Upper lobe of right lung (tissue), 1 donor: ENCODE results near the gene IL18BP. TPM values are rescaled to one million over a fixed set of nuclear protein-coding genes. Genes with fewer than 3 reads are reported as not detected.

Experiments used
- ATAC-seq: fragments of 200-7000 bp; cut with Tn5 transposase; one replicate; pipeline ENCODE4 v1.9.1; 2020; ENCODE audit warnings: mild to moderate bottlenecking, moderate library complexity
- DNase-seq: peaks from one replicate; pipeline ENCODE4 v3.0.0-alpha.2; 2020
- H3K27ac ChIP-seq: fragments of 200-600 bp; one replicate; pipeline ENCODE4 v1.8.0; 2022
- H3K27me3 ChIP-seq: fragments of 200-600 bp; one replicate; pipeline ENCODE4 v1.8.0; 2022; ENCODE audit warnings: mild to moderate bottlenecking
- H3K36me3 ChIP-seq: fragments of 200-600 bp; one replicate; pipeline ENCODE4 v1.8.0; 2022
- H3K4me1 ChIP-seq: fragments of 200-600 bp; one replicate; pipeline ENCODE4 v1.8.0; 2022
- H3K4me3 ChIP-seq: fragments of 200-600 bp; one replicate; pipeline ENCODE4 v1.8.0; 2022; ENCODE audit warnings: mild to moderate bottlenecking
- H3K9me3 ChIP-seq: fragments of 200-600 bp; one replicate; pipeline ENCODE4 v1.8.0; 2022
- intact Hi-C: fragments of 100-400 bp; cut with DNase I; formaldehyde crosslinking; loops from one replicate; pipeline ENCODE4 v1.11.0; 2022
- total RNA-seq: library from RNA; stranded (reverse); fragmentation: NEBNext Ultra II Directional; extraction: Animal tissue kit (Norgen Biotek cat#: 25700); gene quantifications from one replicate; pipeline ENCODE4 v1.2.1, GENCODE V29; 2021
- TF ChIP-seq, protein P1 (sequence below): fragments of 200-600 bp; IDR thresholded peaks from one replicate; pipeline ENCODE4 v1.8.0; 2022; ENCODE audit warnings: antibody characterized with exemption
- donor health status: DM: no; HTN: yes; CAD: no; lungs with severe emphysema.

Gene IL18BP
- total RNA-seq, 1 donor from 2014 or later: 21.5 TPM

DNA sequence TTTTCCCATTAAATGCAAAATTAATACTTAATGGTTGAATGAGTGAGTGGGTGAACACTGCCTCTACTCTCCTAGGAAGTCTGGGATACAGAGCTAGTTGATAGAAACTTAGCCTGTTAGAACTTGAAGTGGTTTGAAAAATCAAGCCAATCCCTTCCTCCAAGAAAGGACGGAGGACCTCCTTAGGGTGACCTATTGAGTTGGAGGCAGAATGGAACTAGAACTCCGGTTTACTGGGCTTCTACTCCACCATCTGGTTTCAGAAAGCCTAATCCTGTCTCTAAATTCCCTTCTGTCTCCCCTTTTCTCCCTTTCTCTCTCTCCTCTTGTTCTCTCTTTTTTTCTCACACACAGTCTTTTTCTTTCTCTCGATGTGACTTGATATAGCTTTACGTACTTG lies 19.6 kb upstream of the IL18BP start:
- Histone ChIP-seq H3K4me1 (no peaks in the 10 kb centered on the region), H3K27me3 (no peaks in the 10 kb centered on the region), H3K4me3 (no peak overlapping the region), H3K9me3 (no peaks in the 10 kb centered on the region), H3K36me3 (peaks cover 29% of the 10 kb centered on the region), H3K27ac (no peak overlapping the region)
- TF ChIP-seq, protein P1, sequence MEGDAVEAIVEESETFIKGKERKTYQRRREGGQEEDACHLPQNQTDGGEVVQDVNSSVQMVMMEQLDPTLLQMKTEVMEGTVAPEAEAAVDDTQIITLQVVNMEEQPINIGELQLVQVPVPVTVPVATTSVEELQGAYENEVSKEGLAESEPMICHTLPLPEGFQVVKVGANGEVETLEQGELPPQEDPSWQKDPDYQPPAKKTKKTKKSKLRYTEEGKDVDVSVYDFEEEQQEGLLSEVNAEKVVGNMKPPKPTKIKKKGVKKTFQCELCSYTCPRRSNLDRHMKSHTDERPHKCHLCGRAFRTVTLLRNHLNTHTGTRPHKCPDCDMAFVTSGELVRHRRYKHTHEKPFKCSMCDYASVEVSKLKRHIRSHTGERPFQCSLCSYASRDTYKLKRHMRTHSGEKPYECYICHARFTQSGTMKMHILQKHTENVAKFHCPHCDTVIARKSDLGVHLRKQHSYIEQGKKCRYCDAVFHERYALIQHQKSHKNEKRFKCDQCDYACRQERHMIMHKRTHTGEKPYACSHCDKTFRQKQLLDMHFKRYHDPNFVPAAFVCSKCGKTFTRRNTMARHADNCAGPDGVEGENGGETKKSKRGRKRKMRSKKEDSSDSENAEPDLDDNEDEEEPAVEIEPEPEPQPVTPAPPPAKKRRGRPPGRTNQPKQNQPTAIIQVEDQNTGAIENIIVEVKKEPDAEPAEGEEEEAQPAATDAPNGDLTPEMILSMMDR: no peak
- intact Hi-C loops: no loop called here
- ATAC-seq (no peak), DNase-seq (no peak)

DNA sequence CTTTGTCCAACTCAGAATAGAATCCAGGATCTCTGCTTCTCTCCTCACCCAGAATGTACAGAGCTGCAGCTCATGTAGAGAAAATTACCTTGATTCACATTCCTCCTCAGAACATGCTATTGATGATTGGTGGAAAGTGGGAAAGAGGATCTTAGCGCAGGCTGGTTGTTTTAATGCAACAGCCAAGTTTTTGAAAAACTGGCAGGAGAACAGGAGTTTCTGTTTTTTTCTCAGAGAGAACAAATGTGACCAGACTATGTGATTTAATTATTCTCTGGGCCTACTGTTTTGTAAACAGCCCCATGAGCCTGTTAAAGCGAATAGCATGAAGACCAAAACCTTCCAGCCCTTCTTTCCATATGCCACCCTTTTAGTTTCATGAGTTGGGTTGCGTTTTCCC lies 19.1 kb upstream of the IL18BP start:
- Histone ChIP-seq H3K27me3 (no peaks in the 10 kb centered on the region), H3K4me1 (no peaks in the 10 kb centered on the region), H3K9me3 (no peaks in the 10 kb centered on the region), H3K27ac (no peak overlapping the region), H3K36me3 (peaks cover 29% of the 10 kb centered on the region), H3K4me3 (no peak overlapping the region)
- TF ChIP-seq, protein P1: no peak
- ATAC-seq (no peak), DNase-seq (no peak)
- intact Hi-C loops: no loop called here

DNA sequence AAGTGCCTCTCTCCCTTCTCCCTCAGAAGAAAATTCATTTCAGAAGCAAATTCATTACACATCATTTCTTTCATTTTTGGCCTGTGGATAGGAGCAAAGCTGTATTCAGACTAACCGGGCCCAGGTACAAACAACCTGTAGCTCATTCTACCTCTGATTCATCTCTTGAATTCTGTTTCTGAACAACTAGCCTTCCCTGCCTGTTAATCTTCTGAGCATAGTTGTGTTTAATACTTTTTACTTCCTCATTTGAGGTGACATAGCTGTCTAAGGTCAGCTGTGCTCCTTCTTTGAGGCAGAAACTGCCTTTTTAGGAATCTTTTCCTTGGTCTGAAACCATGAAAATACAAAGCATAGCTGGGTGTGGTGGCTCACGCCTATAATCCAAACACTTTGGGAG lies 12.6 kb upstream of the IL18BP start:
- Histone ChIP-seq H3K27me3 (no peaks in the 10 kb centered on the region), H3K4me1 (peaks cover 4% of the 10 kb centered on the region), H3K4me3 (no peak overlapping the region), H3K36me3 (peaks cover 27% of the 10 kb centered on the region), H3K9me3 (no peaks in the 10 kb centered on the region), H3K27ac (no peak overlapping the region)
- DNase-seq (no peak), ATAC-seq (no peak)
- intact Hi-C loops: no loop called here
- TF ChIP-seq, protein P1: no peak

DNA sequence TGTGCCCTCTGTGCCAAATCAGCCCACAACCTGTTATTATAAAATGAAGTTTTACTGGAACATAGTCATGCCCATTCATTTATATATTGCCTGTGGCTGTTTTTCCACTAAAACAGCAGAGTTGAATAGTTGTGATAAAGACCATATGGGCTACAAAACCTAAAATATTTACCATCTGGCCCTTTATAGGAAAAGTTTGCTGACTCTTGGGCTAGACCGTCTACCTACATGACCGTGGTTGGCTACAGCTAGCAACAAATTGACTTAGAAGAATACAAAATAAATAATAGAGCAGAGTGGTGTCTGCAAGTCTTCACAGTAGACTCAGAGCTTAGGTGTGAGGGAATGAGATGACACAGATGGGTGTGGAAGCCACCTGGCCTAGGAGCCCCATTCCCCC lies 11.2 kb upstream of the IL18BP start:
- Histone ChIP-seq H3K9me3 (no peaks in the 10 kb centered on the region), H3K36me3 (peaks cover 29% of the 10 kb centered on the region), H3K27ac (no peak overlapping the region), H3K27me3 (no peaks in the 10 kb centered on the region), H3K4me1 (peaks cover 5% of the 10 kb centered on the region), H3K4me3 (no peak overlapping the region)
- DNase-seq: no peak
- ATAC-seq: no peak
- intact Hi-C loops: no loop called here
- TF ChIP-seq, protein P1: no peak

DNA sequence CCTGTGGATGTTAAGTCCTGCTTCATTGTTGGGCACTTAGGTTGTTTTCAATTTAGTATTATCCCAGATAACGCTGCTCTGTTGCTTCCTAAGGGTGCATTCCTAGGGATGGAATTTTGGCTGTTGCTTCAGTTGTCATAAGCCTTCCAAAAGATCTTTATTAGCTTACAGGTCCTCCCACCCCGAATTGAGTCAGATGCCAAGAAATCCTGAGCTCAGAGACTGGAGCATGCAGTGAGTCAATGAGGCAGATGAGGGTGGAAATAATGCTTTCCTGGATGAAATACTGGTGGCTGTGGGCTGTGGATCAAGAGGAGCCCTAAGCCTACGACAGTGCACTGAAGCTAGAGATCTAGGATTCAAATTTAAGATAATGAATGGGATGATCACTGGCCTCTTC lies 10.7 kb upstream of the IL18BP start:
- Histone ChIP-seq H3K27me3 (no peaks in the 10 kb centered on the region), H3K4me3 (no peak overlapping the region), H3K36me3 (peaks cover 26% of the 10 kb centered on the region), H3K4me1 (peaks cover 5% of the 10 kb centered on the region), H3K27ac (no peak overlapping the region), H3K9me3 (no peaks in the 10 kb centered on the region)
- intact Hi-C loops: no loop called here
- ATAC-seq (no peak), DNase-seq (no peak)
- TF ChIP-seq, protein P1: no peak

DNA sequence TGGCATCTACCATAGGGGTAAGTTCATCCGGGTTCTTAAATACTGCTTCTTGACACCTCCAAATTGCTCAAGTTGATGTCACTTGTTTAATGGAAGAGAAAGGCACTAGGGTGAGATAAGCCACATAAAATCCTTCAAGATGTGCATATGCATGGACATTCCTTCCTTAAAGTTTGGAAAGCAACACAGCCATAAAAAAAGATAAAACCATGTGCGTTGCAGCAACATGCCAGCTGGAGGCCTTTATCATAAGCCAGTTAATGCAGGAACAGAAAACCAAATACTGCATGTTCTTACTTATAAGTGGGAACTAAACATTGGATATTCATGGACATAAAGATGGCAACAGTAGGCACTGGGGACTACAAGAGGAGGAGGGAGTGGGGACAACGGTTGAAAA lies 8.0 kb upstream of the IL18BP start:
- no peak for ATAC-seq
- Histone ChIP-seq H3K27me3 (no peaks in the 10 kb centered on the region), H3K4me1 (peaks cover 5% of the 10 kb centered on the region), H3K27ac (no peak overlapping the region), H3K4me3 (no peak overlapping the region), H3K9me3 (no peaks in the 10 kb centered on the region), H3K36me3 (peaks cover 15% of the 10 kb centered on the region)
- DNase-seq: no peak
- intact Hi-C loops: no loop called here
- TF ChIP-seq, protein P1: no peak
